ENCODE data around the gene PCDHGA1.

The PCDHGA1 gene

GRCh38 chr5:141476132-141476911 lies 146.0 kb downstream of the PCDHGA1 start:
- TF ChIP-seq CTCF (conservative IDR thresholded peaks at IDR 0.05; ENCODE audit: low read length) = no peak
- peak overlapping the region; percentile 91 for H3K4me3 ChIP-seq (ENCODE audit: low read length)
- peak; percentile 75 for DNase-seq (ENCODE audit: low read depth)

GRCh38 chr5:141477044-141477575 lies 146.8 kb downstream of the PCDHGA1 start:
- no peak for DNase-seq (ENCODE audit: low read depth)
- TF ChIP-seq CTCF (conservative IDR thresholded peaks at IDR 0.05; ENCODE audit: low read length) = no peak
- peak overlapping the region; percentile 91 for H3K4me3 ChIP-seq (ENCODE audit: low read length)

GRCh38 chr5:141477815-141478214 lies 147.5 kb downstream of the PCDHGA1 start:
- no peak for TF ChIP-seq CTCF (conservative IDR thresholded peaks at IDR 0.05; ENCODE audit: low read length)
- no peak for DNase-seq (ENCODE audit: low read depth)
- H3K4me3 ChIP-seq (ENCODE audit: low read length) = peak overlapping the region; percentile 91

GRCh38 chr5:141478321-141478945 lies 148.1 kb downstream of the PCDHGA1 start:
- DNase-seq (ENCODE audit: low read depth) = peak; percentile 56
- peak overlapping the region; percentile 91 for H3K4me3 ChIP-seq (ENCODE audit: low read length)
- TF ChIP-seq CTCF (conservative IDR thresholded peaks at IDR 0.05; ENCODE audit: low read length) = peak; percentile 40

GRCh38 chr5:141479776-141480175 lies 149.5 kb downstream of the PCDHGA1 start:
- TF ChIP-seq CTCF (conservative IDR thresholded peaks at IDR 0.05; ENCODE audit: low read length) = no peak
- H3K4me3 ChIP-seq (ENCODE audit: low read length) = no peak overlapping the region
- peak; percentile 48 for DNase-seq (ENCODE audit: low read depth)

- DNase-seq (ENCODE audit: low read depth) = no peak
- TF ChIP-seq CTCF (conservative IDR thresholded peaks at IDR 0.05; ENCODE audit: low read length) = no peak
- H3K4me3 ChIP-seq (ENCODE audit: low read length) = no peak overlapping the region
These were observed 153.6 kb downstream of the PCDHGA1 start for GRCh38 chr5:141483902-141484301.

GRCh38 chr5:141484310-141484640 lies 154.0 kb downstream of the PCDHGA1 start:
- no peak for DNase-seq (ENCODE audit: low read depth)
- TF ChIP-seq CTCF (conservative IDR thresholded peaks at IDR 0.05; ENCODE audit: low read length) = no peak
- H3K4me3 ChIP-seq (ENCODE audit: low read length) = peak overlapping the region; percentile 40
